Omental fat pad (tissue), 4 donors: ENCODE data around the gene ETV7. TPM values are rescaled to one million over a fixed set of nuclear protein-coding genes. Genes with fewer than 3 reads are reported as not detected.

Source experiments
- ATAC-seq: fragments of 150-250 bp; one replicate; pipeline ENCODE4 v1.9.1; 2016; ENCODE audit warnings: mild to moderate bottlenecking, moderate library complexity; ENCODE audit not compliant: low FRiP score
- DNase-seq: peaks from one replicate; pipeline ENCODE4 v3.0.0-alpha.2; 2019; ENCODE audit warnings: low spot score
- CTCF ChIP-seq, 3 donors: fragments of 450-650 bp; IDR thresholded peaks; one replicate each; pipeline ENCODE4 v1.5.1; 2016 to 2017; ENCODE audit warnings: antibody characterized with exemption in 3 of 3, mild to moderate bottlenecking in 3 of 3, moderate library complexity in 2 of 3
- total RNA-seq, 4 donors: library from RNA; depleted of rRNA; stranded (reverse); fragments of >200 nt; gene quantifications; one replicate each; pipeline ENCODE4 v1.1.0, GENCODE V29; 2016

The ETV7 gene
- total RNA-seq, 4 donors from 2014 or later: 0.56 to 5.9 (median 2.8) TPM

- no peak for DNase-seq
- TF ChIP-seq CTCF (IDR thresholded peaks at IDR 0.05): no peak
- no peak for ATAC-seq
These were observed 37.4 kb downstream of the ETV7 start for GRCh38 chr6:36350082-36350481.

DNA sequence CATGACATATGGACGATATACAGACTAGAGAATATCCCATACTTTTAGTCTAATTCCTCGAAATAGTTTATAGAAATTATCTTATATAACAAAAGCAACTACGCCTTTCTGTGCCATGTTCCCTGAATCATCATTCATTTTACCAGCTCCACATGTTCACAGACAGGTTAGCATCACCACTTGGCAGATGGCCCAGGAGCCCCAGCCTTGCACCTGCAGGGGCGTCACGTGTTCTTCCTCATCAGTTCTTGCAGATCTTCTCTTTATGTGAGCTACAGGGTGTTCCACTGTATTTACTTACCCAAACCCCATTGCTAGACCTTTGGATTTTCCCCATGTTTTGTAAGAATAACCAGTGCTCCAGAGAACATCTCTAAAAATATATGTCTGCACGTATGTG is 38.2 kb downstream of the ETV7 start:
- TF ChIP-seq CTCF (IDR thresholded peaks at IDR 0.05): no peak
- ATAC-seq (no peak), DNase-seq (no peak)

DNA sequence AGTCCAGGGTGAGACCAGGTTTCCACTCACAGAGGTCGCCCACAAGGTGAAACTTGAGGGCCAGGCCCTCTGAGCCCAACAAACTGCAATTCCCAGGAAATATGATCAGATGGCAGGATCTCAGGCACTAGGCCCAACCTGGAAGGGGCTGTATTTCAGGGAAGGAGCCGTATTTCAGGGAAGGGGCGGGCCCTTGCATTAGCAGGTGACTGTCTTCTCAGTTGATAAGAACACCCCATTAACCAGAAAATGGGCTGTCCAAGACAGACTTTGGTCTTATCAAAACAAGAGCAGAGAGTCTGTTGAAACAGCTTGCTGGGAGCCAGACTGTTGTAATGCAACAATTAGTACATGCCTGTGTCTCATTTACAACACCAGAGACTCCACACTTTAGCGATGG is 39.8 kb downstream of the ETV7 start:
- DNase-seq (no peak), ATAC-seq (peak; percentile 13)
- TF ChIP-seq CTCF (IDR thresholded peaks at IDR 0.05): no peak

- no peak for ATAC-seq
- no peak for TF ChIP-seq CTCF (IDR thresholded peaks at IDR 0.05)
These were observed 40.8 kb downstream of the ETV7 start for GRCh38 chr6:36346486-36347273.

GRCh38 chr6:36345681-36346466 is 41.6 kb downstream of the ETV7 start:
- DNase-seq: no peak
- no peak for TF ChIP-seq CTCF (IDR thresholded peaks at IDR 0.05)

More at GRCh38 chr6:36346486-36347273, 40.8 kb downstream of the ETV7 start:
- no peak for DNase-seq

DNA sequence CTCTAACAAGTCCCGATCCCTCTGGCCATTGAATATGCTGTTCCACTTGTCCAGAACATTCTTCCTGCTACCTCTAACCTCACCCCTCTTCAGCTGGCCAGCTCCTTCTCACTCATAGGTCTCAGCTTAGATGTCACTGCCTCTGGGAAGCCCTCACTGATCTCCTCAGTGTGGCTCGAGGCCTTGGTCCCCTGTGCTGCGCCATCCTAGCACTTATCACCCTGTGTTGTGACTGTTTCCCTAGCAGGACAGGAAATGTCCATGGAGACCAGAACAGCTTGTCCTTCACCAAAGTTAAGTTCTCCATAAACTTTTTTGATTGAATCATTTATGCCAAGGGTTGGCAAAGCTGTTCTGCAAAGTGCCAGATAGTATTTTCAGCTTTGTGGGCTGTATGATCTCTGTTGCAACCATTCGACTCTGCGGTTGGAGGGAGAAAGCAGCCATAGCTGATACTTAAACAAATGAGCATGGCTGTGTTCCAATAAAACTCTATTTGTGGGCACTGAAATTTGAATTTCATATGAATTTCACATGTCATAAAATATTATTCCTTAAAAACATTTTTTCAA is 44.3 kb downstream of the ETV7 start:
- no peak for TF ChIP-seq CTCF (IDR thresholded peaks at IDR 0.05)
- ATAC-seq (no peak), DNase-seq (no peak)

More at GRCh38 chr6:36345681-36346466, 41.6 kb downstream of the ETV7 start:
- no peak for ATAC-seq
